MM.1S (cell line): ENCODE measurements around the gene ZNF469.

Experiments used
- CTCF ChIP-seq: fragments of 300-600 bp; sonication (generic); IDR thresholded peaks from 2 replicates; pipeline ENCODE4 v1.5.1; 2016; ENCODE audit warnings: antibody characterized with exemption, low read length, mixed read lengths
- EZH2 ChIP-seq: fragments of 300-600 bp; sonication (generic); optimal IDR thresholded peaks from 2 replicates; pipeline ENCODE3; 2017; ENCODE audit warnings: low read depth, mild to moderate bottlenecking, antibody characterized with exemption, low read length, mixed read lengths
- EZH2phosphoT487 ChIP-seq: fragments of 300-600 bp; sonication (generic); IDR thresholded peaks from 2 replicates; pipeline ENCODE4 v1.6.1; 2018; ENCODE audit warnings: antibody characterized with exemption, low read length

- TF ChIP-seq CTCF = no peak
- TF ChIP-seq EZH2phosphoT487 = no peak
- TF ChIP-seq EZH2 = no peak
These were observed 5.7 kb upstream of the ZNF469 start for GRCh38 chr16:88376835-88377726.
